NCI-H1048 (cell line): ENCODE measurements around the gene LTK.

Experiments used
- DNase-seq: peaks from one replicate; lab custom pipeline; 2025; lab: John Stamatoyannopoulos, UW

Gene LTK

DNA sequence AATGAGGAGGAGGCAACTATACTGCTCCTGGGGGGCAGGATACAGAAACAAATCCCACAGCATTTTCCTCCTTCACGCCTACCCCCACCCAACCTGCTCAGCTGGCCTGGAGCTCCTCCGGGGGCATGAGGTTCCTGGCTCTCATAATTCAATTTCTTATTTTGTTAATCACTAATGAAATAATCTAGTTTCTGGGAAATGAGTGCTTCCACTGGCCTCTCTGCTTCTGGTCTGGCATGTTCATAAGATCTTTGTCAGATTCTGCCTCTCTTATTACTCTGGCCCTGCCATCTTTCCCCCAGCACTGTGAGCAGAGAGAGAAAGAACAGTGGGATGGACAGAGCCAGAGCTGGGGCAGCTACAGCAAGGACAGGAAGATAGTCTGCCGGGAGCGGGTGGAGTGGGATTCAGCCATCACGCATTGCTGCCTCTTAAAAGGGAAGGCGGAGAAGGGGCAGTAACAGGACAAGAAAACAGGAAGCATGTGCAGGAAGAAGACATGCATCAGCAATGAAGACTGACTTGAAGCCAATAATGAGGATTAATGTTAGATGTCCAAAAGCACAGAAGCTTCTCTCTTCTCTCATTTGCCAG is 16.8 kb upstream of the LTK start:
- no peak for DNase-seq

GRCh38 chr15:41523097-41523496 is 9.5 kb upstream of the LTK start:
- no peak for DNase-seq

DNA sequence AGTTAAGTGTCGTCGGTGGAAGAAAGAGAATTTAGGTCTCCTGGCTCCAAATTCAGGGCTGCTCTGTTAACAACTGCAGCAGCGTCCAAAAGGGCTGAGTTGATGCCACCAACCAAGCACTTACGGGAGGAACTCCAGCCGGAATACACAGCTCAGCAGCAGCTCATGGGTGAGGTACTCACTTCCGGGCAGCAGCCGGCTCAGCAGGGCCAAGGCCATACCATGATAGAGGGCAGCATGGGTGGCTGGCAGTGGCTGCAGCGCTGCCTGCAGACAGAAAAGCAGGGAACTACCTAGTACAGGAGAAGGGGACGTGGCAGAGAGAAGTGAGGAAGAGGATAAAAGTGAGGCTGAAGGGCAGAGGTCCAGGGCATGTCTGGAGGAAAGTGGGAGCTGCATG is 8.0 kb upstream of the LTK start:
- DNase-seq: no peak

DNA sequence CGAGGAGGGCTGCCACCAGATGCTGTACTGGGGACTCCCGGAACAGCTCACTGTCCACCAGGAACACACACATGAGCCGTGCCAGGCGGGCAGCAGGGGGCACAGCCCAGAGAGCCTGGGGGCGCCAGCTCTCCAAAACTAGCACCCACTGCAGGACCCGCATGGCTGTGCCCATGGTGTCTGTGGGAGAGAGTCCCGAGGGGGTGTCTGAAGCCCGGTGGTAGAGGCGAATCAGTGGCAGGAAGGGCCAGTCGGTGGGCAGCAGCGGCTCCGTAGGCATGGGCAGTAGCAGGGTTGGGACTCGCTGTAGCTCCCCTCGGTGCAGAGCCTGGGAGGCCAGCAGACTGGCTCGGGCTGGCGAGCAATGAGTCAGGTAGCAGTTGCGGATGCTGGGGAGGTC is 7.0 kb upstream of the LTK start:
- no peak for DNase-seq

- DNase-seq: no peak
These were observed 4.3 kb upstream of the LTK start for GRCh38 chr15:41517895-41518449.

DNA sequence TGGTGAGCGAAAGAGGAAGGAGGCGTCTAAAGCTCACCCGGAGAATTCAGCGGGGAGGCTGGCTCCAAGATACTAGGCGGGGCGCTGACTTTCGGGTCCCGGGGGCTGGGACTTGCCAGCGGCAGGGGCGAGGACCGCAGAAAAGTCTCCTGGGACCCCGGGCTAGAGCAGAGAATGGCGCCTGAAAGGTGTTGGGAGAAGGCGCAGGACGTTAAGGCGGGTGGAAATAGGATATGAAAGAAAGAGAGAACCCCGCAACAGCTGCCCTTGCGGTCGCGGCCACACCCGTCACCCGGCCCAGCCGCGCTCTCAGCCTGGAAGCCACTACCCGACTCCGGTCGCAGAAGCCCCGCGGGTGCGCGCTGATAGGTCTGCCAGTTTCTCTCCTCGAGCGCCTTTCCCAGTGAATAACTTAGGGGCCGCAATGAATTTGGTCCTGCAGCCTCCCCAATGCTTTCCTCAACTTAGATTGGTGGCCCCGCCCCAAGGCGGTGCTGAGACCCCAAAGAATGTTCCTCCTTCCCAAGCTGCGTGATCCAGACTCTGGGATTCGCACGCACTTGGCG is 604 bp downstream of the LTK start:
- no peak for DNase-seq

- no peak for DNase-seq
These were observed 1.1 kb downstream of the LTK start for GRCh38 chr15:41512512-41512939.

DNA sequence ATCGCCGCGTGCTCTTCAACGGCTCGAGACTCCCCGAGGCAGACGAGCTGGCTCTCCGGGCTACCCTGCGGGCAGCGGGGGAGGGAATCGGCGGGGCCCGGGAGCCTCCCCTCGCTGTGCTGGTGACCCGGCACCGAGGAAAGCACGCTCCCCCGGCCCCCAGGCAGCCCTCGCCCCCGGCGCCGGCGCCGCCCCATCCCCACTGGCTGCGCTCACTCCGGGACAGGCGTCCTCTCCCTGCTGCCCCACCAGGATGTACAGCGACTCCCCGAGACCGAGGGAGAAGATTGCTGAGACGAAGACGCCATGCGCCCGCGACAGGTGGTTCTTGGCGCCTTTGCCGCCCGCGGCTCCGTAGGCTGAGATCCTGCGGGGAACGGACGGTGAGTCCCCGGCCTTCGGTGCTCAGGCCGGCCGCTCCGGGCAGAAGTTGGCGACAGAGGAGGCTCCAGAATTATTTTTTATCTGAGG is 1.7 kb downstream of the LTK start:
- DNase-seq: no peak

GRCh38 chr15:41511331-41511898 is 2.2 kb downstream of the LTK start:
- no peak for DNase-seq

- DNase-seq: no peak
These were observed 2.9 kb downstream of the LTK start for GRCh38 chr15:41510728-41511127.

DNA sequence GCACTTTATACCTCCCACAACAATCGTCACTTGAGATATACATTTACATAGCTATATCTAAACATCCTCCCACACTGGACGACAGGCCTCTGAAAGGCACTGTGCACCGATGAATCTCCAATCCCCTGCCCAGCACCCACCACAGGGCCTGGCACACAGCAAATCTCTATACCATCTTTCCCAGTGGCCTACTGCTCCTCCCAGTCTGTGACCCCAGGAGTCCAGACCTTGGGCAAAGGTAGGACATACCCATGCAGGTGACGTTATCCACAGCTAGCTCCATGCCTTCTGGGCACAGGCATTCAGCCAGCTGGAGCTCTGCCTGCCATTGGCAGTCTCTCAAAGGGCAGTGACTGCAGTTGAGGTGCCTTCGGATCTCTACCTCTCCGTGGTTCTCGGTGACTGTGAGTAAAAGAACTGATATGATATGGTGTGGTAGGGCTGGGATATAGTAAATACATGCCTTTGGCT is 5.8 kb downstream of the LTK start:
- DNase-seq: no peak

GRCh38 chr15:41506796-41507341 is 6.8 kb downstream of the LTK start:
- DNase-seq: no peak

DNA sequence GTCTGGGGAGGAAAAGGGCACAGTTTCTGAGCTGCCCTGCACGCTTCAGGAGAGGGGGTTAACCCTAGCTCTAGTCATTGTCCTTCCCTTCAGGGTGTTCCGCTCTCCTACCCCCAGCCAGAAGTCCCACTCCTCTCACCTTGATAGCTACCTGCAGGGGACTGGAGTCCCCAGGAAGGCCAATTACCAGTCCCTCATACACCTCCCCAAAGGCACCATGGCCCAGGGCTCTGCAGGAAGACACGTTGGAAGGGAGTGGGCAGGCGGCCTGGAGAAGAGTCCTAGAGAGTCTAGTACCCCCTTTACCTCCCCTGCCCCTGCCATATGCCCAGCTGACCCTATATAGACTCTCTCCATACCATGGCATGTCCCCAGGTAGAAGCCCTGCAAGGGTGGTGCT is 7.9 kb downstream of the LTK start:
- no peak for DNase-seq

GRCh38 chr15:41504751-41505492 is 8.7 kb downstream of the LTK start:
- no peak for DNase-seq

DNA sequence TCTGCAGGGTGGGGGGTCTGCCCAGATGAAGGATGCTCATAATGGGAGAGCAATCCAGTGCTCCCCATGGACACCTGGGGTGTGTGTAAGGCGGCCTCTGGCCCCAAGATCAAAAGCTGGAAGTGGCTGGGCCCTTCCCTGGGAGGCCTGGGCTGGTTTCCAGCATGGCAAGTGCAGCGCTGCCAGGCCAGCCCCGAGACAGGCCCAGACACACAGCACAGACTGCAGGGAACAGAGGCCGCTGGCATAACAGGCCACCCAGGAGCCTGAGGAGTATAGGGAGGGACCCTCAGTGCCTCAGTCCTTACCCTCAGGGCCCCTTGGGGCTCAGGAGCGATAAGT is 10.0 kb downstream of the LTK start:
- DNase-seq: no peak

- no peak for DNase-seq
These were observed 10.6 kb downstream of the LTK start for GRCh38 chr15:41502795-41503668.

- DNase-seq: no peak
These were observed 11.5 kb downstream of the LTK start for GRCh38 chr15:41501931-41502794.

GRCh38 chr15:41501191-41501917 is 12.3 kb downstream of the LTK start:
- no peak for DNase-seq

- no peak for DNase-seq
These were observed 14.3 kb downstream of the LTK start for GRCh38 chr15:41499109-41499851.
